Astrocyte of the cerebellum (primary cell): ENCODE data around the gene PMEL.

Experiments used
- DNase-seq: peaks from one replicate; pipeline ENCODE4 v3.0.0-alpha.2; 2011; ENCODE audit warnings: low read depth
- H3K4me3 ChIP-seq: 2 replicates; pipeline ENCODE4 v1.5.1; 2011; ENCODE audit warnings: mild to moderate bottlenecking, low read depth, low read length, moderate library complexity
- in situ Hi-C: cut with HindIII; loops from 2 replicates; pipeline ENCODE4 v1.10.0; 2017; ENCODE audit warnings: low sequenced_read_pairs
- TF ChIP-seq, protein P1 (sequence below): IDR thresholded peaks from 2 replicates; pipeline ENCODE4 v1.5.1; 2012; ENCODE audit warnings: low read length, low read depth, moderate library complexity, mild to moderate bottlenecking; ENCODE audit errors: missing control alignments

The PMEL gene

DNA sequence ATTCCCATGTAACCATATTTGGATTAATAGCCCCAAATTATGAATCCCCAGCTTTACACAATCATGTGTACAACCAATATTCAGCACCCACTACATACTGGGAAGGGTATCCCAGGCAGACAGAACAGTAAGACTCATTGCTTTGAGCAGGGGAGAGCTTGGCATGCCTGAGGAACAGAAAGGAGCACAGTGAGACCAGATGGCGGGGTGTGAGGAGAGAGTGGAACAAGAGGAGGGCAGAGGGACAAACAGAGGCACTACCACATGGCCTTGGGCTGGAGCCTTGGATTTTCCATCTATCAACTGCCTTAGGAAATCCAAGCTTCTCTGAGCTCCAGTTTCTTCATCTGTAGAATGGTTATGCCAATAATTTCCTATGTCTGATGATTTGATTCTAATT, 31.1 kb downstream of the PMEL start:
- in situ Hi-C loops, result no loop called here
- TF ChIP-seq, protein P1, sequence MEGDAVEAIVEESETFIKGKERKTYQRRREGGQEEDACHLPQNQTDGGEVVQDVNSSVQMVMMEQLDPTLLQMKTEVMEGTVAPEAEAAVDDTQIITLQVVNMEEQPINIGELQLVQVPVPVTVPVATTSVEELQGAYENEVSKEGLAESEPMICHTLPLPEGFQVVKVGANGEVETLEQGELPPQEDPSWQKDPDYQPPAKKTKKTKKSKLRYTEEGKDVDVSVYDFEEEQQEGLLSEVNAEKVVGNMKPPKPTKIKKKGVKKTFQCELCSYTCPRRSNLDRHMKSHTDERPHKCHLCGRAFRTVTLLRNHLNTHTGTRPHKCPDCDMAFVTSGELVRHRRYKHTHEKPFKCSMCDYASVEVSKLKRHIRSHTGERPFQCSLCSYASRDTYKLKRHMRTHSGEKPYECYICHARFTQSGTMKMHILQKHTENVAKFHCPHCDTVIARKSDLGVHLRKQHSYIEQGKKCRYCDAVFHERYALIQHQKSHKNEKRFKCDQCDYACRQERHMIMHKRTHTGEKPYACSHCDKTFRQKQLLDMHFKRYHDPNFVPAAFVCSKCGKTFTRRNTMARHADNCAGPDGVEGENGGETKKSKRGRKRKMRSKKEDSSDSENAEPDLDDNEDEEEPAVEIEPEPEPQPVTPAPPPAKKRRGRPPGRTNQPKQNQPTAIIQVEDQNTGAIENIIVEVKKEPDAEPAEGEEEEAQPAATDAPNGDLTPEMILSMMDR, result no peak
- H3K4me3 ChIP-seq, result no peak overlapping the region
- no peak for DNase-seq

DNA sequence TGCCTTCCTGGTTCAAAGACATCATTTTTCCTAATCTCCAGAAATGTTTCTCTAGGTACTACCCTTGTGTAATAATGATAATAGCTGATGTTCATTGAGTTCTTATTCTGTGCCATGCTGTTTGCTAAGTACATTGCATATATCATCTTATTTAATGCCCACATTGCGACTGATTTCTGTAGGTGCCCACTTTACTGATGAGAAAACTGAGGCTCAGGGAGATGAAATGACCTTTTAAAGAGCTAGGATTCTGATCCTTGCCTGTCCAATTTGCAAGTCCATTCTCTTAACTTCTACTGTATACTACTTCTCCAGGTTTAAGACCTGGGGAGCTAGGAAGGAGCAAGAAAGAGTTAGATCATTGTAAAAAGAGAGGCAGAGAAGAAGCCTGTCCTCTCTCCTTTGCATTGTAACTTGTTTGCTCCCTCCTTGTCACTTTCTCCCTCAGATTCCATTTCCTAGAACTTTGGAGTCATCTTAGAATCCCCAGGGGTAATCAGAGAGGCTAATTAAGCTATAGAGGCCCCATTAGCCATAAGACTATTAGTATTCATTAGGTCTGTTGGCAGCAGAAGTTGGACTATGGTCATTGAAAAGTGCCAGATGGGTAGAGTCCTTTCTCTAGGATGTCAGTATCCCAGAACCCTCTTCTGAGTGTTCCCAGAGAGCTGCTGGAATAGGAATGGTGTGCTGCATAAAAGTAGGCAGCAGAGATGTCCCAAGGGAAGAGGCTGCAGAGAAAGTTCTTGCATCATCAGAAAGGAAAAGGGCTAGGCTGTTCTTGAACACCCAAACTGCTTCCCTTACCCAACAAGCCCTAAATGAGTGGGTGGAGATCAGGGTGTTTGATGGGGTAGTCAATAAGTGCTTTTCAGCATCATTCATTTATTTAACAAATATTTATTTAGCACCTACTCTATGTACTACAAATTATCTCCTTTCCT, 31.8 kb downstream of the PMEL start:
- no peak overlapping the region for H3K4me3 ChIP-seq
- TF ChIP-seq, protein P1, result no peak
- in situ Hi-C loops, result no loop called here
- DNase-seq, result no peak

DNA sequence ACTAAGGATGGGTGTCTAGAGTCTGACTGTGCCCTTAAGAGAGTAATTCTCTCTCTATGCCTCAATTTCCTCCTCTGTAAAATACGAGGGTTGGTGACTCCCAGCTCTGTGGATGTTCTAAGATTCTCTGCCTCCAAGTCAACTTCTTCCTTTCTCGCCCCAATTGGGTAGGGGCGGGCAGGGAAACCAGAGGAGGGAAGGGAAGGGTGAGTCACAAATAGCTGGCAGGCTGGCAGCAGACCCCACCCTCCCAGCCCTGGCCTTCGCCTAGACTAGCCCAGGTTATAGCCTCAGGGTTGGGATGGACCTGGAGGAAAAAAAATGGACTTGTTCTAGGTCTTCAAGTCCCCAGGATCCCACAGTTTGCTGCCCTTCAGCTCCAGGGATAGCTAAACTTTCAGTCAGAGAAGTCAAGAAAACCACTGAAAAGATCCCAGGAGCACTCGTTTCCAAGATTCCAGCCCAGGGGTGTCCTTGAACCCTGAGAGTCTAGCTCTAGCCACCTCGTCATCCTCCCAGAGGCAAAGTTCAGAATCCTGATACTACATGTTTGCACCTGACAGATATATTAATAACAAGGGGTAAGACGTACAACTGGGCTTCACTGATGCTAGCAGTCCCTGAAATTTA, 32.6 kb downstream of the PMEL start:
- TF ChIP-seq, protein P1, result no peak
- in situ Hi-C loops, result no loop called here
- peak overlapping the region; percentile 68 for H3K4me3 ChIP-seq
- DNase-seq, result no peak

DNA sequence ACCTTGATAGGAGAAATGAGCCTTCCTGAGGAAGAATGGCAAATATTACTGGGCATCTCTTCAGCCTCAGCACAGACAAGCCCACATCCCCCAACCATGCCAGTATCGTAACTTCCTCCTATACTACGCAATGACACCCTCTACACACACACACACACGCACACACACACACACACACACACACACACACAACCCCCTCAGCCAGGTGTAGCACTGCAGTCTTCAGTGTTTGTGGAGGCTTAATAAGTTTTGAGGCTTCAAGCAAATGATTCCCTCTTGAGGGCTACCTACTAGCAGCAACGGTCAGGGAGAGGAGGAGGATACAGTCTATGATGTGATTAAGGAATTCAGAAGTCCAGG, 33.3 kb downstream of the PMEL start:
- H3K4me3 ChIP-seq, result peak overlapping the region; percentile 68
- no peak for DNase-seq
- TF ChIP-seq, protein P1, result no peak
- in situ Hi-C loops, result no loop called here

DNA sequence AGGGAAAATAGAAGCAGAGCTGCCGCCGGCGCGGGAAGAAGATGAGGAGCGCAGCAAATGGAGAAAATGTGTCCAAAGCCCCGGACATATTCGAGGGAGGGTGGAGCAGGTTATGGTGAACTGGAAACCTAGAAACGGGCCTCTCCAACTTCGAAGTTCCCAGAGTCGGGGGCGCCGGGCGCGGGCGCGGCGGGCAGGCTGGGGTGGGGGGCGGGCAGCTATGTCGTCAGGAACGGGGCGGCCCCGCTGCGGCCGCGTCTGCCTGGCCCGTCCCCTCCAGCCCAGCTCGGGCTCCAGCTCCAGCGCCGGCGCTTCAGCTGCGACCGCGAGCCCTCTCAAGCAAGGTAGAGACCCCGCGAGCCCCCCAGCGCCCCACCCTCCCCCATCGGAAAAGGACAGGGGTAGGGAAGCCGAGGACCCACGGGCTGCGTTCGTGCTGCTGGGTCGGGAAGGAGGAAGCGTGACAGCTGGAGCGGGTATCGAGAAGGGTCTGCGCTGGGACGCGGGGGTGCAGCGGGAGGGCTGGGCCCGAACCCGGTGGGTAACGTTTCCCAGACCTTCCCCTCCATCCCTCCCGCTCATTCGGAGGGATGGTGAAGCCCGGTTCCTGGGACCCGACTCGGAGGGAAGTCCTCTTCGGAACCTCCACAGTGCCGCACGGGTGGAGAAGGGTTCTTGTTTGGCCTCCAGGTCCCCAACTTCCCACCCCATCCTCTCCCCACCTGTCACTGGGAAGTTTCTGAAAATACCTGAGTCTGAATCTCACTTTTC, 33.9 kb downstream of the PMEL start:
- H3K4me3 ChIP-seq, result peak overlapping the region; percentile 68
- in situ Hi-C loops, result no loop called here
- DNase-seq, result no peak
- TF ChIP-seq, protein P1, result no peak

DNA sequence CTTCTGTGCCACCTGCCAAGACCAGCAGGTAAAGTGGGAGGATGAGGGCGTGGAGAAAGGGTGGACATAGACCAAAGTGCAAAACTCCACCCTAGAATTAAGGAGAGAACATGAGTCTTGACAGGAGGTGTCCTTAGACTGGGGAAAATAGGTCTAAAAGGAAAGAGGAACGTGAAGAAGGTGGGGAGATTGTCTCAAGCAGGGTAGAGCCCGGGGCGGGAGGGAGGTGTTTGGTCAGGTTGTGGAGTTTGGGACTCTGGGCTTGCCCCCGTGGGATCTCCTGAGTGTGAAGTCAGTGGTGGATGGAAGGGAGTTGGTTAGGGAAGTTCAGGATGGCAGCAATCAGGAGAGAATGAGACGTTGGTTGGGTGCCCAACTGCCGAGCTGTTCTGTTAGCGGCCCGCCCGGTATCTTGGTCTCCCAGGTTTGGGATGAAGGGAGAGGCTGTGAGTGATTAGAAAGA, 34.5 kb downstream of the PMEL start:
- TF ChIP-seq, protein P1, result no peak
- DNase-seq, result no peak
- in situ Hi-C loops, result no loop called here
- H3K4me3 ChIP-seq, result peak overlapping the region; percentile 68
